NB4 (cell line): ENCODE results near the gene SLC13A2.

Source experiments
- CTCF ChIP-seq: IDR thresholded peaks from one replicate; pipeline ENCODE4 v1.5.1; 2012; ENCODE audit warnings: low read depth, low read length
- MAX ChIP-seq: IDR thresholded peaks from 2 replicates; pipeline ENCODE4 v1.6.1; 2011; ENCODE audit warnings: low read depth, low read length
- MYC ChIP-seq: IDR thresholded peaks from 2 replicates; pipeline ENCODE4 v1.6.1; 2011; ENCODE audit warnings: low read depth, low read length
- POLR2A ChIP-seq: IDR thresholded peaks from 2 replicates; pipeline ENCODE4 v1.6.1; 2011; ENCODE audit warnings: mild to moderate bottlenecking; ENCODE audit not compliant: insufficient read length; ENCODE audit errors: extremely low read depth

GRCh38 chr17:28446716-28447395 lies 26.6 kb upstream of the SLC13A2 start:
- TF ChIP-seq CTCF (no peak), MAX (no peak), MYC (no peak), POLR2A (no peak)
